Caco-2 (cell line): ENCODE measurements around the gene APBB1. TPM values are rescaled to one million over a fixed set of nuclear protein-coding genes. Genes with fewer than 3 reads are reported as not detected.

Source experiments
- BruUV-seq: library from RNA; stranded (reverse); fragments of 400-500 nt; replicated peaks from 2 replicates; lab custom pipeline; 2021; lab: Mats Ljungman, UMichigan
- CTCF ChIA-PET: fragments of 300-600 bp; sonication (Branson Sonifier 250); formaldehyde crosslinking; loops from one replicate; lab custom pipeline; 2022; ENCODE audit warnings: antibody characterized with exemption; lab: Charles Lee
- POLR2A ChIA-PET: fragments of 300-600 bp; sonication (Branson Sonifier 250); formaldehyde crosslinking; loops from one replicate; lab custom pipeline; 2022; ENCODE audit warnings: antibody characterized with exemption; lab: Charles Lee
- DNase-seq, 2 experiments: peaks; one replicate each; pipeline versions ENCODE4 v3.0.0 to v3.0.0-alpha.2; 2020 to 2022
- H3K27me3 ChIP-seq: replicated peaks from 2 replicates; pipeline ENCODE4 v1.6.0; 2011; ENCODE audit warnings: low read length; ENCODE audit not compliant: control insufficient read depth, insufficient read depth
- H3K36me3 ChIP-seq: 2 replicates; pipeline ENCODE4 v1.5.1; 2011; ENCODE audit warnings: low read length; ENCODE audit not compliant: control insufficient read depth, insufficient read depth
- H3K4me1 ChIP-seq: fragments of 250-450 bp; sonication (Bioruptor Pico); 2 replicates; pipeline ENCODE4 v1.5.1; 2020; ENCODE audit warnings: mild to moderate bottlenecking
- H3K4me3 ChIP-seq: 2 replicates; pipeline ENCODE4 v1.5.1; 2011; ENCODE audit warnings: low read depth, mild to moderate bottlenecking, control low read depth, low read length
- H3K9me3 ChIP-seq: fragments of 250-450 bp; sonication (Bioruptor Pico); 2 replicates; pipeline ENCODE4 v1.5.1; 2020; ENCODE audit warnings: mild to moderate bottlenecking, moderate library complexity
- H3K27ac Mint-ChIP-seq: one replicate; pipeline ENCODE4 v1.8.0; 2022; ENCODE audit warnings: mixed read lengths; ENCODE audit not compliant: unreplicated experiment
- H3K27me3 Mint-ChIP-seq: one replicate; pipeline ENCODE4 v1.8.0; 2022; ENCODE audit warnings: mixed read lengths; ENCODE audit not compliant: insufficient read depth, unreplicated experiment
- H3K36me3 Mint-ChIP-seq: one replicate; pipeline ENCODE4 v1.8.0; 2022; ENCODE audit warnings: mild to moderate bottlenecking, mixed read lengths; ENCODE audit not compliant: insufficient read depth, unreplicated experiment
- H3K4me1 Mint-ChIP-seq: one replicate; pipeline ENCODE4 v1.8.0; 2022; ENCODE audit warnings: low read depth, mixed read lengths; ENCODE audit not compliant: unreplicated experiment
- H3K4me3 Mint-ChIP-seq: one replicate; pipeline ENCODE4 v1.8.0; 2022; ENCODE audit warnings: mild to moderate bottlenecking, moderate library complexity, mixed read lengths; ENCODE audit not compliant: unreplicated experiment
- H3K9me3 Mint-ChIP-seq: one replicate; pipeline ENCODE4 v1.8.0; 2022; ENCODE audit warnings: mixed read lengths; ENCODE audit not compliant: unreplicated experiment
- intact Hi-C: fragments of 100-400 bp; cut with micrococcal nuclease; formaldehyde crosslinking; loops from one replicate; pipeline ENCODE4 v1.10.0; 2022; ENCODE audit not compliant: unreplicated experiment
- total RNA-seq: library from RNA; stranded (reverse); gene quantifications from 2 replicates; pipeline ENCODE4 v1.2.3, GENCODE V29; 2022
- TF ChIP-seq, protein P1 (sequence below), 2 experiments: fragments of 200-600 bp in 1 of 2; IDR thresholded peaks; 1 replicate in 1 of 2; 2 replicates in 1 of 2; pipeline versions ENCODE4 v1.5.1 to v1.8.0; 2011 to 2022; ENCODE audit warnings: antibody characterized with exemption in 1 of 2, control low read depth in 1 of 2, inconsistent platforms in 1 of 2, low read depth in 1 of 2, low read length in 1 of 2, mild to moderate bottlenecking in 1 of 2, moderate library complexity in 1 of 2; ENCODE audit not compliant: insufficient read depth in 1 of 2, severe bottlenecking in 1 of 2, unreplicated experiment in 1 of 2

Gene APBB1
- total RNA-seq, 1 experiment from 2014 or later: 37.8 TPM

DNA sequence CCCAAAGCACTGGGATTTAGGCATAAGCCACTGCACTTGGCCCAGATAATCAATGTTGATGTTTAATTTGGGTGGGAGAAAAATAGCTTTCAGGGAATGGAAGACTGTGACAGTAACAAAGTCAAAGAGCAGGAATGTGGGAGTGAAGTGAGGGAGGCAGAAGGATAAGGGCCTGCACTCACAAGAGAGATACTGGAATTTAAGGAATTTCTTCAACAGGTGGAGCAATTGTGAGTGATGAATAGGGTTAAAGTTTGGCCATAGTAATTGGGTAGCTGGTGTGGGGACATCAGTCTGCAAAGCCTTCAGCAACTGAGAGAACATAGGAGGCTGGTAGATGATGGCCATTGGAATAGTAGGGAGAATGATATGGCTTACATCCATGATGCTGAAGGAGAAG lies 8.6 kb upstream of the APBB1 start:
- POLR2A ChIA-PET: interaction anchor here (0.6 to 1.6 kb wide), 3 partner anchors 8 to 54 kb away, joined by 3 to 4 read pairs (median 3); partner anchors contain the start of genes ARFIP2 and TIMM10B
- intact Hi-C loops: loop anchor here (1.0 to 2.0 kb wide), 3 partner anchors 8 to 37 kb away; partner anchors contain the start of genes APBB1, HPX and SMPD1

DNA sequence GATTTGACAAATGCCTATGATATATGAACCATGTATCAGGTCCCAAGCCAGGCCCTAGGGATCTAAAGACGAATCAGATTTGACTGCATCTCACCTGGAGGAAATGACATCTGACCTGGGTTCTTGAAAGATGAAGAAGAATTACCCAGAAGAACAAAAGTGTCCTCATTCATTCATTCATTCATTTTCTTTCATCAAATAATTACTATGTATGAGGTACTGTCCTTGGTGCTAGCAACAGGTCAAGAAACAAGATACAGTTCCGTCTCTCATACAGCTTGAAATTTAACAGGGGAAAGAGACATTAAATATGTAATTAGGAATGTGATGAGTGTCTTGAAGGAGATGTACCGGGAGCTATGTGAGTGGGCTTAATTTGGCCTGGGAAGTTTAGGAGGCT lies 1.8 kb upstream of the APBB1 start:
- intact Hi-C loops: no loop called here
- BruUV-seq: no TSS peak
- Histone ChIP-seq H3K36me3 (no peaks in the 10 kb centered on the region), H3K9me3 (no peaks in the 10 kb centered on the region), H3K4me3 (no peak overlapping the region), H3K4me1 (peaks cover 6% of the 10 kb centered on the region), H3K27me3 (no peaks in the 10 kb centered on the region)
- ChIA-PET POLR2A (interaction anchor here (2.3 kb wide), 1 partner anchor 31 kb away, joined by 8 read pairs; the partner anchor contains the start of gene SMPD1), CTCF (no interaction called here)
- TF ChIP-seq, protein P1, sequence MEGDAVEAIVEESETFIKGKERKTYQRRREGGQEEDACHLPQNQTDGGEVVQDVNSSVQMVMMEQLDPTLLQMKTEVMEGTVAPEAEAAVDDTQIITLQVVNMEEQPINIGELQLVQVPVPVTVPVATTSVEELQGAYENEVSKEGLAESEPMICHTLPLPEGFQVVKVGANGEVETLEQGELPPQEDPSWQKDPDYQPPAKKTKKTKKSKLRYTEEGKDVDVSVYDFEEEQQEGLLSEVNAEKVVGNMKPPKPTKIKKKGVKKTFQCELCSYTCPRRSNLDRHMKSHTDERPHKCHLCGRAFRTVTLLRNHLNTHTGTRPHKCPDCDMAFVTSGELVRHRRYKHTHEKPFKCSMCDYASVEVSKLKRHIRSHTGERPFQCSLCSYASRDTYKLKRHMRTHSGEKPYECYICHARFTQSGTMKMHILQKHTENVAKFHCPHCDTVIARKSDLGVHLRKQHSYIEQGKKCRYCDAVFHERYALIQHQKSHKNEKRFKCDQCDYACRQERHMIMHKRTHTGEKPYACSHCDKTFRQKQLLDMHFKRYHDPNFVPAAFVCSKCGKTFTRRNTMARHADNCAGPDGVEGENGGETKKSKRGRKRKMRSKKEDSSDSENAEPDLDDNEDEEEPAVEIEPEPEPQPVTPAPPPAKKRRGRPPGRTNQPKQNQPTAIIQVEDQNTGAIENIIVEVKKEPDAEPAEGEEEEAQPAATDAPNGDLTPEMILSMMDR (IDR thresholded peaks at IDR 0.05; ENCODE audit: insufficient read depth in 1 of 2, low read depth in 1 of 2, low read length in 1 of 2, severe bottlenecking in 1 of 2, unreplicated experiment in 1 of 2): no peak
- H3K27ac Mint-ChIP-seq: no peak overlapping the region
- H3K4me3 Mint-ChIP-seq: peak overlapping the region; percentile 42
- no peaks in the 10 kb centered on the region for H3K9me3 Mint-ChIP-seq
- no peak for DNase-seq
- H3K27me3 Mint-ChIP-seq: peaks cover 2% of the 10 kb centered on the region
- H3K4me1 Mint-ChIP-seq: no peaks in the 10 kb centered on the region
- no peaks in the 10 kb centered on the region for H3K36me3 Mint-ChIP-seq

More for the DNA sequence above, 8.6 kb upstream of the APBB1 start:
- H3K4me3 ChIP-seq: no peak overlapping the region
- CTCF ChIA-PET: interaction anchor here (0.5 to 2.5 kb wide), 3 partner anchors 11 to 48 kb away, joined by 4 to 11 read pairs (median 10); partner anchors contain the start of gene SMPD1
- Mint-ChIP-seq H3K27ac (peak overlapping the region; percentile 17), H3K27me3 (peaks cover 2% of the 10 kb centered on the region), H3K4me3 (no peak overlapping the region), H3K4me1 (peaks cover 16% of the 10 kb centered on the region), H3K9me3 (no peaks in the 10 kb centered on the region), H3K36me3 (no peaks in the 10 kb centered on the region)
- H3K36me3 ChIP-seq: no peaks in the 10 kb centered on the region
- H3K27me3 ChIP-seq: no peaks in the 10 kb centered on the region
- TF ChIP-seq, protein P1 (IDR thresholded peaks at IDR 0.05; ENCODE audit: insufficient read depth in 1 of 2, low read depth in 1 of 2, low read length in 1 of 2, severe bottlenecking in 1 of 2, unreplicated experiment in 1 of 2): no peak
- H3K9me3 ChIP-seq: no peaks in the 10 kb centered on the region
- peak in 1 of 2 experiments; percentile 39 for DNase-seq
- H3K4me1 ChIP-seq: peaks cover 9% of the 10 kb centered on the region
- BruUV-seq: no TSS peak

DNA sequence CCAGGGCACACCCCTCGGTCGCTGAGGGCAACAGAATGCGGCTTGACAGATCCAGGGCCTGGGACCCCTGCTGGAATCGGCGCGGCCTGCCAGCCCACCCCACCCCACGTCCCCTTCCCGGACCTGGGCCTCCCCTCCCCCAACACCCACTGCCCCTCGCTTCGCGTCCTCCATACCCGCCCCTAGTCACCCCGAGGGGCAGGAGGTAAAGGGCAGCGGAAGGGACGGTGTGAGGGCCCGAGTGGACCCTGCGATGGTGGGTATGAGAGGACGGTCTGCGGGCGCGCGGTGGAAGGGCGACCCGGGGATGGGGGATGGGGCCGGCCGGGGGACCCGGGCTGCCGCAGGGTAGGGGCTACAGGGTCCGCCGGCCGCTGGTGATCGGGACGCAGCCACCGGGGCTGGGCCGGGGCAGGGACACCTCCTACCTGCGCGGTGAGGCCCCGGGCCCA lies 311 bp downstream of the APBB1 start:
- Histone ChIP-seq H3K36me3 (no peaks in the 10 kb centered on the region), H3K27me3 (no peaks in the 10 kb centered on the region), H3K4me1 (peaks cover 19% of the 10 kb centered on the region), H3K9me3 (no peaks in the 10 kb centered on the region), H3K4me3 (peak overlapping the region; percentile 81)
- CTCF ChIA-PET: interaction anchor here (0.6 to 1.9 kb wide), 8 partner anchors 8 to 112 kb away, joined by 3 to 22 read pairs (median 4); partner anchors contain the start of gene SMPD1
- no TSS peak for BruUV-seq
- intact Hi-C loops: loop anchor here (1.0 kb wide), 3 partner anchors 9 to 28 kb away; partner anchors contain the start of gene SMPD1
- POLR2A ChIA-PET: interaction anchor here (0.6 to 2.3 kb wide), 6 partner anchors 12 to 193 kb away, joined by 3 to 8 read pairs (median 5); partner anchors contain the start of genes SMPD1 and TAF10
- Mint-ChIP-seq H3K4me3 (no peak overlapping the region), H3K27ac (no peak overlapping the region), H3K4me1 (no peaks in the 10 kb centered on the region), H3K9me3 (no peaks in the 10 kb centered on the region), H3K36me3 (no peaks in the 10 kb centered on the region), H3K27me3 (peaks cover 2% of the 10 kb centered on the region)
- DNase-seq: no peak
- TF ChIP-seq, protein P1 (IDR thresholded peaks at IDR 0.05; ENCODE audit: insufficient read depth in 1 of 2, low read depth in 1 of 2, low read length in 1 of 2, severe bottlenecking in 1 of 2, unreplicated experiment in 1 of 2): no peak
